Measurements from ENCODE around the gene PEX3.

The PEX3 gene

GRCh38 chr6:143408151-143408786, 42.3 kb upstream of the PEX3 start:
- no peak overlapping the region for H3K4me3 ChIP-seq (ENCODE audit: low read depth, low read length)
- no peak for DNase-seq (ENCODE audit: low read depth)
- TF ChIP-seq CTCF (IDR thresholded peaks at IDR 0.05; ENCODE audit: control insufficient read depth, extremely low read depth, insufficient read depth), result no peak

GRCh38 chr6:143408787-143409162, 41.8 kb upstream of the PEX3 start:
- no peak for TF ChIP-seq CTCF (IDR thresholded peaks at IDR 0.05; ENCODE audit: control insufficient read depth, extremely low read depth, insufficient read depth)
- H3K4me3 ChIP-seq (ENCODE audit: low read depth, low read length), result no peak overlapping the region
- no peak for DNase-seq (ENCODE audit: low read depth)

- TF ChIP-seq CTCF (IDR thresholded peaks at IDR 0.05; ENCODE audit: control insufficient read depth, extremely low read depth, insufficient read depth), result no peak
- no peak for DNase-seq (ENCODE audit: low read depth)
Observed at GRCh38 chr6:143410859-143411270, 39.7 kb upstream of the PEX3 start.

GRCh38 chr6:143414769-143415168, 35.8 kb upstream of the PEX3 start:
- H3K4me3 ChIP-seq (ENCODE audit: low read depth, low read length), result no peak overlapping the region
- TF ChIP-seq CTCF (IDR thresholded peaks at IDR 0.05; ENCODE audit: control insufficient read depth, extremely low read depth, insufficient read depth), result no peak
- DNase-seq (ENCODE audit: low read depth), result no peak

More at GRCh38 chr6:143410859-143411270, 39.7 kb upstream of the PEX3 start:
- no peak overlapping the region for H3K4me3 ChIP-seq (ENCODE audit: low read depth, low read length)

- DNase-seq (ENCODE audit: low read depth), result no peak
- H3K4me3 ChIP-seq (ENCODE audit: low read depth, low read length), result no peak overlapping the region
- no peak for TF ChIP-seq CTCF (IDR thresholded peaks at IDR 0.05; ENCODE audit: control insufficient read depth, extremely low read depth, insufficient read depth)
Observed at GRCh38 chr6:143419526-143419925, 31.1 kb upstream of the PEX3 start.

GRCh38 chr6:143426026-143426425, 24.6 kb upstream of the PEX3 start:
- DNase-seq (ENCODE audit: low read depth), result no peak
- no peak for TF ChIP-seq CTCF (IDR thresholded peaks at IDR 0.05; ENCODE audit: control insufficient read depth, extremely low read depth, insufficient read depth)
- no peak overlapping the region for H3K4me3 ChIP-seq (ENCODE audit: low read depth, low read length)

Data from LNCaP clone FGC (cell line).